MV-4-11 (cell line): ENCODE measurements around the gene HIVEP1.

Experiments
- DNase-seq: peaks from one replicate; lab custom pipeline; 2025; lab: John Stamatoyannopoulos, UW

HIVEP1 gene

DNA sequence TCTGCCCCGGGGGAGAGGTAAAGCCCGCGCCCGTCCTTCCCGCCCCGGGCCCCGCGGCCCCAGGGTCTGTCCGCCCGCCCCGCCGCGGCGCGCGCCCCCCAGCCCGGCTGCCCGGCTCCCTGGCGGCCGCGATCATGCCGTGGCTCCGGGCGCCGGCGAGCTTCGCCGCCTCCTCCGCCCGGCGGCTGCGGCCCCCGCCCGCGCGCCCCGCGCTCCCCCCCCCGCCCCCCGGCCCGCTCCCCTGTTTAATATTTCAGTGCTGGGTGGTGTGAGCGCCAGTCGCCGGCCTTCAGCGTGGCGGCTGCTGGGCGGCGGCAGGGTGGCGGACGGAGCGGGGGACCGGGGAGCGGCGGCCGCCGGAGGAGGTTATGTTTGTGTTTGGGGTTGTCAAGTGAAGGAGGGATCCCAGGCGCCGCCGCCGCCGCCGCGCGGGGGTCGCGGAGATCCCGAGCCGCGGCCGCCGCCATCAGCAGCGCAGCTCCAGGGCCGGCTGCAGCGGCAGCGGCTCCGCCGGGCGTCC, at the start of gene HIVEP1:
HIVEP1 (plus strand) TSS at position 275 of the 520 bp plus-strand sequence. CDS start 3,317 bp downstream, outside the sequence.
- DNase-seq: no peak

DNA sequence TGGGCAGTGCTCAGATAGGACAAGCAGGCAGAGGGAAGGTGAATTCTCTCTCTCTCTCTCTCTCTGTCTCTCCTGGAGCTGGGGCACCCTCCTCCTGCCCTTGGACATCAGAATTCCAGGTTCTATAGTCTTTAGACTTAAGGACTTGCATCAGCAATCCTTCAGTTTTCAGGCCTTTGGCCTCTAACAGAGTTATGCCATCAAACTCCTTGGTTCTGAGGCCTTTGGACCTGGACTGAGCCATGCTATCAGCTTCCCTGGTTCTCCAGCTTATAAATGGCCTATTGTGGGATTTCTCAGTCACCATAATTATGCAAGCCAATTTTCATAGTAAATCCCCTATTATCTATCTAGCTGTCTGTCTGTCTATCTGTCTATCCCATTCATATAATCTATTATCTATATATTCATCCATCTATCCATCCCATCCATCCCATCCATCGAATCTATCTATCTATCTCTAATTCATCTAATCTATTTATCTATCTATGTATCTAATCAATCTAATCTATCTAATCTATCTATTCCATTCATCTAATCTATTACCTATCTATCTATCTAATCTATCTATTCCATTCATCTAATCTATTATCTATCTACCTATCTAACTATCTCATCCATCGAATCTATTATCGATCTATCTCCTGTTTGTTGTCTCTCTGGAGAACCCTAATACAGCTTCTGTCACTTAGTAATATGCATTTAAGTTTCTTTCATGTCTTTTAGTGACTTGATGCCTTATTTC, 48.2 kb upstream of the HIVEP1 start:
- DNase-seq: no peak

DNA sequence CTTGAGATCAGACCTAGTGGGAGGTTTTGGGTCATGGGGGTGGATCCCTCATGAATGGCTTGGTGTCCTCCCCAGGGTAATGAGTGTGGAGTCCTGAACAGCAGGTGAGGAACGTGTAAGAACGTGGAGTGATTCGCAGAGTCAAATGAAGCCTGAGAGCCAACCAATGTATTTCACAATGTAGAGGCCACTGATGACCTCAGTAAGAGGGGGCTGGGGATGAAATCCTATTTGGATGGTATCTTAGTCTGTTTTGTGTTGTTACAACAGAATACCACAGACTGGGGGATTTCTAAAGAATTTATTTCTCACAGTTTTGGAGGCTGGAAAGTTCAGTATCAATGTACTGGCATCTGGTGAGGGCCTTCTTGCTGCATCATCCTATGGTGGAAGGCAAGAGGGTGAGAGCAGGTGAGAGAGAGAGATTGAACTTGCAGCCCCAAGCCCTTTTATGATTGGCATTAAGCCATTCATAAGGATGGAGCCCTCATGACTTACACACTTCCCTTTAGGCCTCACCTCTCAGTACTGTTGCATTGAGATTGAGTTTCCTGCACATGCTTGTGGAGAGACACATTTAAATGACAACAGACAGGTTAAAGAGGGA, 47.3 kb upstream of the HIVEP1 start:
- peak; percentile 30 for DNase-seq

DNA sequence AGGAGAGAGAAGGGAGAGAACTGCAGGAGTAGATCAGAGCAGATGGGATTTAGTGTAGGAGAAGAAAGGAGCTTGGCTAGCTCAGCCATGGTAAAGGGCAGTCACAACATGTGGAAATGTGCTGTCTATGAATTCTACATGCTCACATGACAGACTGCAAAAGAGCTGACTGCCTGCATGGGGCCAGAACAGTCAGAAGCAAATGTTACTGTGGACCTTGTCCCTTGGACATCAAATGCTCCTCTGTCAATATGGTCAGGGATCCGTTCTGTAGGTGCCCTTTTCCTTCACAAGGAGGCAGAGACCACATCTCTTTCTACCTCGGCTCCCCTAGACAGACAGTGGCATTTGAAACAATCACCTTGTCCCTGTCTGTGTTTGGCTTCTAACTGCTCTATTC, 46.6 kb upstream of the HIVEP1 start:
- no peak for DNase-seq

DNA sequence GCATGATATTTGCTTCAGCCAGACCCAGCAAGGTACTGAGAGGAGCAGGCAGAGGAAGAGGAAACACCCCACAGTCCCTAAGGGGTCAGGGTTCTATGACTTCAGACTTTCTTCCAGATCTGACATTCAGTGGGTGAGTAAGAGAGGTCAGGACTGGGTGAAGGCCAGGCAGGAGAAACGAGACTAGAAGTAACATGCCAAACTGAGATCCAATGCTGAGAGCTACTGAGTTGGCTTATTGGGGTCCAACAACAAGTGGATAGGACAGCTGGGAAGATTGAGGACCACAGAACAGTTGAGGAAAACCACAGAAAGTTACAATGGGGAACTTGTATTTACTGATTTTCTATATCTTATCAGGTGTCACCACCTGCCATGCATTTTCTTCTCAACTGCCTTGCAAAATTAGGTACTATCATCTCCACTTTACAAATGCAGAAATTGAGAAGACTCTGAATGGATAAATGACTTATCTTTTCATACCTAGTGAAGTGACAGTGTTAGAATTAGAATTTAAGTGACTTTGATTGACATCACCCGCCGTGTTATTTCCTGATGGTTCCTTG, 43.8 kb upstream of the HIVEP1 start:
- peak; percentile 20 for DNase-seq

DNA sequence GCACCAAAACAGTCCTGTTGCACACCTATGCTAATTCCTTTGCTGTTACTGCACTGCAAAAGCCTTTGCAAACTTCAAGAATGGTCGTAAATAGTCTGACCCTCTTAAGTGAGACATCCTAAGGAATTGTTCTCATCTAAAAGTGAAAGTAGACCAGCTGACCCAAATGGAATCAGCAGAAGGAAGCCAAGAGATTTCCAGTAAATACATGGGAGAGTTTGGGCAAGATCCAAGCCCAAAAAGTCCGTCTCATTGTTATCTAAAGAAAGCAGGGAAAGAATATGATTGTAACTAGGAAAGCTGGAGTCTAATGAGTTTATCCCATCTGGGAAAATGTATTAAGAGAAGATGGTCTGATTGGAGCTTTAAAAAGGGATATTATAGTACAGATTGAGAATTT, 43.0 kb upstream of the HIVEP1 start:
- DNase-seq: no peak

DNA sequence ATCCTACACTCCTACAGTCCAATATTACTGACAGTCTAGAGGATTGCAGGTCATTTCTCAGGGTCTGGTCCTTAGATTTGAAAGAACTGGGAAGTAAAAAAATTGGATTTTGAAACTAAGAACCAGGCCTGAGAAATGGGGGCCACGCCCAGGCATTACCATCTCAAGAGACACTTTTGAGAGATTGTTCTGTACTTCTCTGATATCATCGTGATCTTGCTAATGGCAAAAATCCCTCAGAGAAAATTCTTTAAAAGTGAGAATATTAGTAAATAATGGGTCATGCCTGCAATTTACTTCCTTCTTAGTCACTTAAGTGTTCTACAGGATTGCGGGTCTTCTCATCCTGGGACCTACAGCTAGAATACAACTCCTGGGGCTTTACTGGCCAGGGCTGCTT, 42.0 kb upstream of the HIVEP1 start:
- no peak for DNase-seq

DNA sequence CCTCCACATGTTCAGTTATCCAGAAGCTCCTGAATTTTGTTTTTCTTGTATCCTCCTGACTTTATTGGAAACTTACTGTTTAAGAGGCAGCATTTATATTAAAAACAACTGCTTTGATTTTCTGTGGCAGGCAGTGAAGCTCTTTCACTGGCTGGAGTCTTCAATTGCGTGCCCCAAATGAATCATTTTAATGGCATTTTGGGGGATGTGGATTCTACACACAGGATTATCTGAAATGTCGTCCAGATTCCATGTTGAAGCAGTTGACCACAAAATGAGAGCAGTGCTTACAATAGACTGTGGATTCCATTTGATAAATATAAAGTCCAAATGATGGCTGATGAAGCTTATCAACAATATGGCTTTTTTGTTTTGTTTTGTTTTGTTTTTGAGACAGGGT, 41.0 kb upstream of the HIVEP1 start:
- DNase-seq: no peak

DNA sequence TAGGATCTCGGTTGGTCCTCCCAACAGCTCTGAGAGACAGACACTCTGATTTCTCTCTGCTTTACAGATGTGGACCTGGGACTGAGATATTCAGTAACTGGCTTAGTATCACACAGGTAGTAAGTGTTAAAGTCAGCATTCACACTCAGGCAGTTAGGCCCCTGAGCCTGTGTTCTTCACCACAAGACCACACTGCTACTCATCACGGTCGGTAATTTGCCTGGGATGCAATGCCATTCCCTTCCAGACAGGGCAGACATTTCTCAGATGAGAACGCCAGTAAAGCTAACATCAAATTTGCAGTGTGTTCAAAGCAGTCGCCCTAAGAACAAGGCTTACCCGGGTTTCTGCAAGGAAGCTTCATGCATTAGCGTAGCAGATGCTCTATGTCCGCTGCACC, 39.8 kb upstream of the HIVEP1 start:
- no peak for DNase-seq

DNA sequence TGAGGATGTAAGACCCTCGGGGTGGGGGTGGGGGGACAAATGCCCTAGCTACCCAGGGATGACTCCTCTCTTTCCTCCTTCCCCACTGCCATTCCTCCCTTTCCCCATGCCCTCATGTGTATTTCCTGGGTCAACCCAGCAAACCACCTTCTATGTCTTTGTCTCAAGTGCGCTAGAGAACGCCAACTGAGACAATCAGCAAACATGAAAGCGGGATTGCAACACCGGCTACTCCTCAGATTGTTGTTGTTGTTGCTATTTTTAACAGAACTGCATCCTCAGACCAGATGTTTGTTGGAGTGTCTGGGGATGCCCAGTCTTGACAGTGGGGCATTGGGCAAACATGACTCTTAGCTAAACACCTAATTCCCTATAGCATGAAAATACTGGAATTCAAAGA, 39.3 kb upstream of the HIVEP1 start:
- peak; percentile 32 for DNase-seq

DNA sequence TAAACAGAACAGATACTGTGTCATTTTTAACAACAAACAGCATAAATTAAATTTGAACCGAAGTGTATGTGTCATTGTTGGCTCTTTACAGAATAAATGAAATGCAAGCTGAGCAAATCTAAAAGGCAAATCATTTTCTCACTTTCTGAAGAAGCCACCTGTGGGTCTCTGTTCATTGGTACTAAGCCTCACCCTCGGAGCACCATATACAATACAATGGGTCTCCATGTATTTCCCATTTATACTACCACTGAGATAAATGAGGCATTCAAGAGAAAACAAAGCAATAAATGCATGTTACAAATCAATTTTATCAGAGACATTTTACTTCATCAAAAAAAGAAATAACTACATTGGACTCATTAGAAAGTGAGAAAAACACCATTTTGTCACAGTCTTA, 38.9 kb upstream of the HIVEP1 start:
- DNase-seq: no peak

DNA sequence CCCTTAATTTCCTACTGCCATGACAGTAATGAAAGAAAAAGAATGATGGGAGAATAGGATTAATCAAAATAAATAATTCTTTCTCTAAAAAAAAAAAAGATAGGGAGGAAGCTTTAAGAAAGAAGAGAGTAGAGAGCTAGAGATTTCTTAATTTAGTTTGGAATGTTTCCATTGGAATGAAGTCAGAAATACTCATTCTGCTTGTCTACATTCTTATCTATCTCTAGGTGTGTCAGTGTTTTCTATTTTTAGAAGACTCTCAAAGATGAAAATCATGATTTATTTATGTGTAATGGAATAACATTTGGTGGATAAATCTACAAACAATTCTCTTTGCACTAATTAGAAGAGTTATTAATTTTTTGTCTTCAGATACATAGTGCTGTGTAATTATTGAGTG, 38.0 kb upstream of the HIVEP1 start:
- DNase-seq: no peak

DNA sequence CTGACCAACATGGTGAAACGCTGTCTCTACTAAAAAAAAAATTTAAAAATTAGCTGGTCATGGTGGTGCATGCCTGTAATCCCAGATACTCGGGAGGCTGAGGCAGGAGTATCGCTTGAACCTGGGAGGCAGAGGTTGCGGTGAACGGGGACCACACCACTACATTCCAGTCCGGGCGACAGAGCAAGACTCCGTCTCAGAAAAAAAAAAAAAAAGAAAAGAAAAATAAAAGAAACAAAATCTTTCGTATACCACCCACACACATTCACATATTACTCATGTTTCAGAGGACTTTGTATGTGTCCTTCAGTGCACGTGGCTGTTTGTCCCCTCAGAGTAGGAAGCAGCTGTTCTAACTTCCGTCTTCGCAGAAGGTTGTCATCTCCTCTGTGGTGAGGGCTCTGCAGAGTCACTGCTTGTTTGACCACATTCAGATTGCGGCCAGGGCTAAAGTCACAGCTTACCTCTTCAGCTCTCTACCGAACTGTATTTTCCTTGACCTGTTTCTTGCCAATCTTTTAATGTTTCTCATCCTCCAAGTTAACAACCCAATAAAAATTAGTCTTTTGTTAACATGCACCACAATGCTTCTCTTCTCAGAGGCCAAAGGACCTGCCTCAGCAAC, 36.6 kb upstream of the HIVEP1 start:
- DNase-seq: peak; percentile 97

DNA sequence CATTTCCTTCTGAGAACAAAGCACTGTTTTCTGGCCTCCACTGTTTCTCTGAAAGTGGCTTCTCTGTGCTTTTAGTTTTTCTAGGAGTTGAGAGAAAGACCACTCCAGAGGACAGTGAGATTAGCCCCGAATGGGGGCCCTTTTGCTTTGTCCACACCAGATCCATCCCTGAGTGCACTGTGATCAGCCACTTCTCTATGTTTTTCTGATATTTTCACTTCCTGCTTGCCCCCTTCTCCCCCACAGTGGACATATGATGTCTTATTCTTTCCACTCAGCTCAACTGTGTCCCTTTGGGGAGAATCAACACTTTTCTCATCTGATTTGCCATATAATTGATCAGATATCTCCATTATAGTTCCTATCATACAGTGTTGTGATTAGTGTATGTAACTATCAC, 35.6 kb upstream of the HIVEP1 start:
- peak; percentile 8 for DNase-seq

DNA sequence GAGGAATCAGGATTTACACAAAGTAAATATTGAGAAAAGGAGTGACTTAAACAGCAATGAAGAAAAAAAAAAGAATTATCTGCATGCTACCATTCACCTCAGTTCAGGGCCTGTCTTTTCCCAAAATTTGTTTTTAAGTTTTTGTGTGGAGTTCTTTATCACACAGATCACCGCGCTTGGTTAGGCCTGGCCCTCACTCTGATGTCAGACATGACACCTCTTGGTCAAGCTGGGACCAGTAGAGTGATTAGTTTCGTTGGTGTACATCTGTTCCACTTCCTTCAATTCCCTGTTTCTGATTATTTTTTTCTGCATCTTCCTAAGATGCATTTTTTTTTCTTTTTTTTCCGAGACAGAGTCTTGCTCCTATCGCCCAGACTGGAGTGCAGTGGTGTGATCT, 34.9 kb upstream of the HIVEP1 start:
- no peak for DNase-seq

DNA sequence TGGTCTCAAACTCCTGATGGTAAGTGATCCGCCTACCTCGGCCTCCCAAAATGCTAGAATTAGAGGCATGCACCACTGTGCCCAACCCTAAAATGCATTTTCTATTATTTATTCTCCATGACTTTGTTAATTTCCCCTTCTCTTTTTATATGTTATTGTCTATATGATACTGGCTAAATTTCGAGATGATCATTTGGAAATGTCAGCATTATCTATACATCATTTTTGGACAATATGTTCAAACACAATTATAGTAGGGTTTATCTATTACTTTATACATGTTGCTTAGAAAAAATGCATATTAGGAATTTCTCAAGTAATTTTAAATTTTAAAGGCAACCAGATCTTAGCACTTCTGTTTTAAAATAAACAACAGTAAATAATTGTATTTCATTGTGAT, 34.4 kb upstream of the HIVEP1 start:
- DNase-seq: no peak

DNA sequence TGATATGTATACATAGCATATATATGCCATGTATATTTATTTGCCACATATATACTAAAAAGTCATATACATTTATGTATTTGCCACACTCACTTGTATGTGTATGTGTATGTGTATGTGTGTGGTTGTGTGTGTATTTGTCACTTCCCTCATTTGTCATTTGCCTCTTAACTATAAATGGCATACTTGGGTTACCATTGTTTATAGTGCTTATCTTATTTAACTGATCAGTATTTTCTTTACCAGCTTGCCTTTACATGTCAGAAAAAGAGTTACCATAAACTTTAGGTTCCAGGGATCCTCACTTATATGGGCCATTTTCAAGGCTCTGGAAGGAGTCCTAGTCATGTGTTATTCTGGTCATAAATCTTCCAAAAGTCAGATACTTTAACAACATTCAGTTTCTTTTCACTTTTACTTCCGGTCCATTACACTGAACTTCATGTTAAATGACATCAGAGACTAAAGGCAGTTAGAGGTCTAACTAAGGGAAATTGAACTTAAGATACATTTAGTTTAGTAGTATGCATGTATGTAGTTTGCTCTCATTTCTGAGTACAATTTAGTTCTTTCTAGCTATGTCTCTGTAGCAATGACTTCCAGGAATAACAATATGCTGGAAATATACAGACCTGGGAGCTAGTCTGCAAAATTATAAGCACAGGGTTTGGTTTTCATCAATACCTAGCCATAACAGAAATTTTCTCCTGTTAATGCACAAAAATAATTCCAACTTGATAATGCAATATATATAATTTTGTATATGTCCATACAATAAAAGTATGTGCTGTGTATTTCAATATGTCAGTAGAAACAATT, 33.7 kb upstream of the HIVEP1 start:
- peak; percentile 57 for DNase-seq

DNA sequence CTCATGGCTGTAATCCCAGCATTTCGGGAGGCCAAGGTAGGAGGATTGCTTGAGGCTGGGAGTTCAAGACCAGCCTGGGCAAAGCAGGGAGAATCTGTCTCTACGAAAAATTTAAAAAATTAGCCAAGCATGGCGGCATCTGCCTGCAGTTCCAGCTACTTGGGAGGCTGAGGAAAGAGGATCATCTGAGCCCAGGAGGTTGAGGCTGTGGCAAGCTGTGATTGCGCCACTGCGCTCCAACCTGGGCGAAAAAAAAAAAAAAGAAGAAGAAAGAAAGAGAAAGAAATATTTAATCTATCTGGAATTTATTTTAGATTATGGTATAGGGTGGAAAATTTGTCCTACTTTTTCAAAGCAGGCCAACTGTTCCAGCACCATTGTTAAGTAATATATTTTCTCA, 32.2 kb upstream of the HIVEP1 start:
- DNase-seq: no peak

DNA sequence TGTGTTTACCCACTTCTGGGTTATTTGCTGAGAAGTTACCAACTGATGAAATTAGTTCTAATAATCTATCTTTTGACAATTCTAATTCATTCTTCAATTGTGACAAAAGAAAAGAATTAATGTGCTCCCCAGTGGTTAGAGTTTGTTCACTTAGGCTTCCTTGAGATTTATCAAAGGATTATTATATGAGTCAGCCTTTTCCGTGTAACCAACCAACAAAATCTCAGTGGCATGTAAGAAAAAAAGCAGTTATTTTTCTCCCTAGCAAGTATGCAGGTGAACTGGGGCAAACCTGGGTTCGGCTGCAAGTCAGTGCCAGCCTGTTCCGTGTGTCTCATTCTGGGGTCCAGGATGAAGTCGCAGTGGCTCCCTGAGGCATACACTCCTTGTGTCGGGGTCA, 28.8 kb upstream of the HIVEP1 start:
- DNase-seq: no peak

DNA sequence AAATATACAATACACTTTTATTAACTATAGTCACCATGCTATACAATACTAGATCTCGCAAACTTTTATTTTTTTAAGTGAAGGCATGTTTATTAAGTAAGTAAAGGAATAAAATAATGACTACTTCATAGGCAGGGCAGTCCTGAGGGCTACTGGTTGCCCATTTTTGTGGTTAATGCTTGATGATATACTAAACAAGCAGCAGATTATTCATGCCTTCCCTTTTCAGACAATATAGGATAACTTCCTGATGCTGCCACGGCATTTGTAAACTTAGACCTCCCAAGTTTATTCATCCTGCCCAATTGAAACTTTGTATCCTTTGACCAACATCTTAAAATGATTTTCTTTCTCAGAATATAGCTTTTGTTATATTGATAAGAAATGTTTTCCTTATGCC, 24.7 kb upstream of the HIVEP1 start:
- DNase-seq: no peak

DNA sequence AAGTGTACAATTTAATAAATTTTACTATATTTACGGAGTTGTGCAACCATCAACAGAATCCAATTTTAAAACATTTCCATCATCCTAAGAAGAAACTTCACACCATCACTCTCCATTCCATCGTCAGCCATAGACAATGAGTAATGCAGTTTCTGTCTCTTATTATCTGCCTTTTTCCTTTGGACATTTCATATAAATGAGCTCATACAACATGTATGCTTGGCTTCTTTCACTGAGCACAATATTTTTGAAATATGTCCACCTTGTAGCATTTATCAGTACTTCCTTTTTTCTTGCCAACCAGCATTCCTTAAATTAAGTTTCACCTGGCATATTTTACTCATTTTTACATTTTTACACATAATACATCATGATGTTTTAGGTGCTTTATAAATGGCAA, 22.7 kb upstream of the HIVEP1 start:
- no peak for DNase-seq

DNA sequence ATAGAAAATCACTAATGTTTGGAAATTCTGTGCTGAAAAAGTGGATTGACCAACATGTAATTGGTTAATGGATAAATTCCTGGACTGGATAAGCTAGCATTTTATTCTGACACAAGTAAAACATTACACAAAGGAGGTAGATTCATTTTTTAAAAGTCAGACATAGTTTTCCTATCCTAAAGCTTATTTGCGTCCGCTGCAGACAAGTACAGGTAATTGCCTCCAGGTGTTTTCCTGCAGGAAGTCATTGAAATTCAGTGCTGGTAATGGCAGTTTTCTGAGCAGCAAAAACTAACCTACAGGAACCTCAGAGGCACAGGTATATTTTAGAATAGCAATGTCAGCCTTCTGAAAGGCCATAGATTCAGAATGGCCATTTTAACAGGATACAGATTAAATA, 20.0 kb upstream of the HIVEP1 start:
- no peak for DNase-seq
